Left colon (tissue), 2 donors: Measurements from ENCODE around the gene RAB11FIP4. TPM values are rescaled to one million over a fixed set of nuclear protein-coding genes. Genes with fewer than 3 reads are reported as not detected.

Experiments
- ATAC-seq: fragments of 200-7000 bp; cut with Tn5 transposase; one replicate; pipeline ENCODE4 v1.9.1; 2020; ENCODE audit warnings: mild to moderate bottlenecking, moderate library complexity
- DNase-seq, 2 donors: peaks; one replicate each; pipeline ENCODE4 v3.0.0-alpha.2; 2020
- intact Hi-C, 2 donors: fragments of 100-400 bp; cut with DNase I in 1 of 2; cut with micrococcal nuclease in 1 of 2; formaldehyde crosslinking; loops; one replicate each; pipeline versions ENCODE4 v1.11.2 to v1.14.0; 2022; cut with DNase I, micrococcal nuclease
- total RNA-seq, 2 donors: library from RNA; stranded (reverse); fragmentation: NEBNext Ultra II Directional; extraction: Animal tissue kit (Norgen Biotek cat#: 25700); gene quantifications; one replicate each; pipeline ENCODE4 v1.2.1, GENCODE V29; 2021
- donor health status: DM: no; HTN: no; CAD: no.
- donor health status: DM: yes; HTN: yes; CAD: no.

The RAB11FIP4 gene
- total RNA-seq, 2 donors from 2014 or later, result 42.5 to 46.9 TPM

- DNase-seq (no peak), ATAC-seq (peak; percentile 15)
- intact Hi-C loops, result no loop called here
Measured at GRCh38 chr17:31508288-31509094, 117.0 kb downstream of the RAB11FIP4 start.

GRCh38 chr17:31509095-31509804 lies 117.8 kb downstream of the RAB11FIP4 start:
- ATAC-seq (no peak), DNase-seq (no peak)
- intact Hi-C loops, result no loop called here

- intact Hi-C loops, result no loop called here
- no peak for ATAC-seq
- DNase-seq, result no peak
Measured at GRCh38 chr17:31509805-31510177, 118.3 kb downstream of the RAB11FIP4 start.

GRCh38 chr17:31510308-31511194 lies 119.1 kb downstream of the RAB11FIP4 start:
- no peak for DNase-seq
- no peak for ATAC-seq
- intact Hi-C loops, result no loop called here

- peak; percentile 75 to 83 for DNase-seq
- ATAC-seq, result peak; percentile 89
- intact Hi-C loops, result no loop called here
Measured at GRCh38 chr17:31511195-31511578, 119.7 kb downstream of the RAB11FIP4 start.

GRCh38 chr17:31511580-31511979 lies 120.1 kb downstream of the RAB11FIP4 start:
- no peak for ATAC-seq
- intact Hi-C loops, result no loop called here
- no peak for DNase-seq

- no peak for DNase-seq
- no peak for ATAC-seq
- intact Hi-C loops, result no loop called here
Measured at GRCh38 chr17:31512104-31512740, 120.7 kb downstream of the RAB11FIP4 start.

- ATAC-seq (no peak), DNase-seq (no peak)
- intact Hi-C loops, result no loop called here
Measured at GRCh38 chr17:31512796-31513195, 121.3 kb downstream of the RAB11FIP4 start.

GRCh38 chr17:31513731-31514427 lies 122.4 kb downstream of the RAB11FIP4 start:
- intact Hi-C loops, result no loop called here
- DNase-seq, result no peak
- ATAC-seq, result no peak

GRCh38 chr17:31515267-31515666 lies 123.8 kb downstream of the RAB11FIP4 start:
- ATAC-seq (no peak), DNase-seq (no peak)
- intact Hi-C loops, result no loop called here

GRCh38 chr17:31517524-31517923 lies 126.0 kb downstream of the RAB11FIP4 start:
- DNase-seq (no peak), ATAC-seq (peak; percentile 46)
- intact Hi-C loops, result no loop called here

GRCh38 chr17:31518478-31518877 lies 127.0 kb downstream of the RAB11FIP4 start:
- ATAC-seq (no peak), DNase-seq (no peak)
- intact Hi-C loops, result no loop called here

- DNase-seq, result no peak
- no peak for ATAC-seq
- intact Hi-C loops, result no loop called here
Measured at GRCh38 chr17:31521632-31522283, 130.3 kb downstream of the RAB11FIP4 start.

GRCh38 chr17:31522284-31522931 lies 130.9 kb downstream of the RAB11FIP4 start:
- ATAC-seq, result no peak
- DNase-seq, result no peak
- intact Hi-C loops, result no loop called here

- intact Hi-C loops, result no loop called here
- no peak for DNase-seq
- no peak for ATAC-seq
Measured at GRCh38 chr17:31522987-31523495, 131.6 kb downstream of the RAB11FIP4 start.

- ATAC-seq (no peak), DNase-seq (no peak)
- intact Hi-C loops, result no loop called here
Measured at GRCh38 chr17:31523862-31524730, 132.6 kb downstream of the RAB11FIP4 start.
